NB4 (cell line): ENCODE results near the gene CDH11.

Source experiments
- DNase-seq: peaks from one replicate; pipeline ENCODE4 v3.0.0; 2010; ENCODE audit warnings: low read depth
- H3K4me3 ChIP-seq: one replicate; pipeline ENCODE4 v1.5.1; 2011; ENCODE audit warnings: mild to moderate bottlenecking, low read depth, low read length, moderate library complexity
- CTCF ChIP-seq: IDR thresholded peaks from one replicate; pipeline ENCODE4 v1.5.1; 2012; ENCODE audit warnings: low read depth, low read length
- MYC ChIP-seq: IDR thresholded peaks from 2 replicates; pipeline ENCODE4 v1.6.1; 2011; ENCODE audit warnings: low read depth, low read length
- POLR2A ChIP-seq: IDR thresholded peaks from 2 replicates; pipeline ENCODE4 v1.6.1; 2011; ENCODE audit warnings: mild to moderate bottlenecking; ENCODE audit not compliant: insufficient read length; ENCODE audit errors: extremely low read depth
- TF ChIP-seq, protein P1 (sequence below): IDR thresholded peaks from 2 replicates; pipeline ENCODE4 v1.6.1; 2011; ENCODE audit warnings: low read depth, low read length

The CDH11 gene

DNA sequence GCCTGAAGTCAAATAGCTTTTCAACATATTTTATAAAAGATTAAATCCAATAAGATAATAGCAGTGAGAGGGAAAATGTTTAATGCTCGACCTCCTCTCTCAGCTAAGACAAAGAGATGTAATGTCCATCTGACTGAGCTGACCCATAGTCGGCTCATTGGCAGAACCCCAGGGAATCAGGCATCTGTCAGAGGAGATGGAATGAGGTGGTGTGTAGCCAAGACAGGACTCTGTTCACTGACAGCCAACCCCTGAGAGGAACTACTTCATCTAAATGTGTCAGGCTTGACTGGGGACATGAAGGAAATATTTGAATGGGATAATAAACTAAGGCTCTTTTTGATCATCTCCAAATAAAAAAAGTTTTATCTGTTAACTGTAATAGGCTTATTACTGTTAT is 188.0 kb downstream of the CDH11 start:
- TF ChIP-seq, protein P1, sequence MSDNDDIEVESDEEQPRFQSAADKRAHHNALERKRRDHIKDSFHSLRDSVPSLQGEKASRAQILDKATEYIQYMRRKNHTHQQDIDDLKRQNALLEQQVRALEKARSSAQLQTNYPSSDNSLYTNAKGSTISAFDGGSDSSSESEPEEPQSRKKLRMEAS, result no peak
- TF ChIP-seq POLR2A (no peak), CTCF (no peak), MYC (no peak)
- DNase-seq, result no peak
- H3K4me3 ChIP-seq, result no peak overlapping the region

DNA sequence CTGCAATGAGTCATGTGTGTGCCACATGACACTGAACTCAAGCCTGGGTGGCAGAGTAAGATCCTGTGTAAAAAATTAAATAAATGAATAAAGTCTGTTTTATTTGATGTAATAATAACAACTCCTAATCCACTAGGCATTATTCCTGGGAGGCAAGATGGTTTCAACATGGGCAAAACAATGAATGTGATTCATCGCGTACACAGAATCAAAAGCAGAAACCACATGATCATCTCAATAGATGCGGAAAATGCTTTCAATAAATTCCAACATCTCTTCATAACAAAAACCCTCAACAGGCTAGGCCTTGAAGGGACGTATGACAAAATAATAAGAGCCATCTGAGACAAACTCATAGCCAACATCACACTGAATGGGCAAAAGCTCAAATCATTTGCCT is 195.4 kb downstream of the CDH11 start:
- no peak for DNase-seq
- H3K4me3 ChIP-seq, result no peak overlapping the region
- TF ChIP-seq CTCF (no peak), MYC (no peak), POLR2A (no peak)
- TF ChIP-seq, protein P1, result no peak

GRCh38 chr16:64925166-64925565 is 196.7 kb downstream of the CDH11 start:
- no peak overlapping the region for H3K4me3 ChIP-seq
- no peak for DNase-seq
- TF ChIP-seq, protein P1, result no peak
- TF ChIP-seq MYC, result no peak
- no peak for TF ChIP-seq CTCF
- no peak for TF ChIP-seq POLR2A

DNA sequence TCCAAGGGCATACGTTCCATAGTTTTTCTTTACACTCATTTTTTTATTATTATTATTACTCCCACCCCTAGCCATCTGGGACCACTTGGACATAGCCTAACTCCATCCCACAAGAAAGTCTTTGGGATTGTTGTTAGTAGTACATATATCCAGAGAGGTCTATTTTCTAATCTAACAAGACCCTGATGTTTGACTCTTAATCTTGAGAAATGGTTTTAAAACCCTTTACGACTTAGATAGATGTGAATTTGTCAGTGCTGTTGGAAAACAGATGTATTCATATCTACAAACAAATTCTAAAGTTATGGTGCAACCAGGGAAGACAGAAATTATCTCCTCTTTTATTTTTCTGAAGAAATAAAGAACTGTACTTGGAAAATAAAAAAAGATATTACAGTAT is 197.8 kb downstream of the CDH11 start:
- H3K4me3 ChIP-seq, result no peak overlapping the region
- no peak for DNase-seq
- no peak for TF ChIP-seq POLR2A
- no peak for TF ChIP-seq MYC
- no peak for TF ChIP-seq CTCF
- TF ChIP-seq, protein P1, result no peak

DNA sequence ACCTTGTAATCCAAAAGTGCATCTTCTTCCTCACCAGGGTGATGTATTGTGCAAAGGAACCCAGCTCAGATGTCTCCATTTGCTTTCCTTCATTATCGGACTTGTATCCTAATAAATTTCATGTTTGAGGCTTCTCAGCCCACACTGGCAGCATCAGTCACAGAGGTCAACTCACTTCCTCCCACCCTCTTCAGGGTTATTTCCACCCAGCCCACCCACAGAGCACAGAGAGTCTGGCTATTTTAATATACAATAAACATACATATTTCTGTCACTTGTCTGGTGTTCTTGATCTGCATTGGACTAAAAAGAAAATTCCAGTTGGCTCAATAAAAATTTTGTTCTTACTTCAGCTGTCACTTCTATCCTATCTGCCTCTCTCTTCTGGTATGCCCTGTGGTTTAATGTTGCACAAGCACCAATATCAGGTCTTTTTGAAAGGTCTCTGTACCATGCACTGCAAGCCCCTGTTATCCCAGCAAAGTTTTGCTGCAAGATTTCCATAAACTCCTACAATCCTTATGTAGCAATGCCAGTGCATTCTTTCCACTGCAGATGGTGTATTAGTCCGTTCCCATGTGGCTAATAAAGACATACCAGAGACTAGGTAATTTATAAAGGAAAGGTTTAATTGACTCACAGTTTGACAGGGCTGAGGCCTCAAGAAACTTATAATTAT is 201.8 kb downstream of the CDH11 start:
- H3K4me3 ChIP-seq, result no peak overlapping the region
- no peak for DNase-seq
- TF ChIP-seq CTCF (no peak), POLR2A (no peak), MYC (no peak)
- TF ChIP-seq, protein P1, result no peak

DNA sequence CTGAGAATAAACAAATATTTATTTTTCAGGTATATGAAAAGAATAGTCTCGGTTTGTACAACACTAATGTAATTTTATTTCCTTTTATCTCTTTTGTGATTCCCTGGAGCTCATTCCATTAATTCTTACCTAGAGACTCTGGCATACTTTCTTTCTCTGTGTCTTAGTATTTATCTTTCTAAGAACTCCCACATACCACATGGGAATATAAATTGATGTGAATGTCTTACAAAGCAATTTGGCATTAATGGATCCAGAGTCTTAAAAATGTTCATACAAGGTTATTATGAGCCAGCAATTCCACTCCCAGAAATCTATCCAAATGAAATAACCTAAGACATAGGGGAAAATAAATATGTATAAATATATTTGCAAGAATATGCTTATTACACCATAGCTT is 202.7 kb downstream of the CDH11 start:
- no peak for DNase-seq
- no peak for TF ChIP-seq MYC
- no peak for TF ChIP-seq CTCF
- TF ChIP-seq, protein P1, result no peak
- no peak for TF ChIP-seq POLR2A

More for the DNA sequence above, 202.7 kb downstream of the CDH11 start:
- H3K4me3 ChIP-seq, result no peak overlapping the region
